ENCODE data around the gene PROSER1.

PROSER1 gene

DNA sequence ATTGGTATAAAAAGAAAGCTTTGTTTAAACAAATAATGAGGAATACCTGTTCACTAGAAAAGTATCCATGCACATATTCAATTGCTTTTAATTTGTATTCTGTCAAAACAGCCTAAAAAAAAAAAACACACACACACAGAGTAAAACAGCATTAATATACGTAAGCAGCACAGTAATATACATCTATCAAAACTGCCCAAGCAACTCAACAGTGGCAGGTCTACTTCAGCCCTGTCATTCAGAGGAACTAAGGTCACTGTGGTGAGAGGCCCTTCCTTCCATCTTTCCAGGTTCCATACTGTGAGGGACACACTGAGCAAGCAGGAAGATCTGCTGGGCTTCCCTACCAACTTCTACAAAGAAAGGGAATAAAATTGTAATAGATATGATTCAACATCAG is 3.8 kb downstream of the PROSER1 start:
- DNase-seq (ENCODE audit: low spot score): no peak
- no peak overlapping the region for H3K4me3 ChIP-seq
- no peak for TF ChIP-seq CTCF (IDR thresholded peaks at IDR 0.05)
- no peak overlapping the region for H3K27ac ChIP-seq

GRCh38 chr13:39032150-39032549 is 5.7 kb downstream of the PROSER1 start:
- Histone ChIP-seq H3K27ac (no peak overlapping the region), H3K4me3 (no peak overlapping the region)
- DNase-seq (ENCODE audit: low spot score): no peak
- no peak for TF ChIP-seq CTCF (IDR thresholded peaks at IDR 0.05)

DNA sequence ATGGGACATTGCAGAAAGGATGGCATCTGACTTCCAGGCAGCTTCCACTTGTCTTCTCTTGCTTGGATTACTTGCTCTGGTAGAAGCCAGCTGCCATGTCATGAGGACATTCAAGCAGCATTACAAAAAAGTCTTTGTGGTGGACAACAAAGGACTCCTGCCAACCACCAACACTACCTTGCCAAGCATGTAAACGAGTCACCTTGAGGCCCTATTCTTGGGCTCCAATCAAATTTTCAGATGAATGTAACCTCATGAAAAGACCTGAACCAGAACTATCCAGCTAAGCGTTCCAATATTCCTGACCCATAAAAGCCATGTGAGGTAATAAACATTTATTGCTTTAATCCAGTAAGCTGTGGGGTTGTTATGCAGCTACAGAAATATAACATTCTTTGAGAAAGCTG is 12.5 kb downstream of the PROSER1 start:
- no peak for TF ChIP-seq CTCF (IDR thresholded peaks at IDR 0.05)
- no peak overlapping the region for H3K27ac ChIP-seq
- no peak for DNase-seq (ENCODE audit: low spot score)
- no peak overlapping the region for H3K4me3 ChIP-seq

GRCh38 chr13:39023761-39024160 is 14.1 kb downstream of the PROSER1 start:
- Histone ChIP-seq H3K4me3 (no peak overlapping the region), H3K27ac (no peak overlapping the region)
- TF ChIP-seq CTCF (IDR thresholded peaks at IDR 0.05): no peak
- DNase-seq (ENCODE audit: low spot score): no peak

DNA sequence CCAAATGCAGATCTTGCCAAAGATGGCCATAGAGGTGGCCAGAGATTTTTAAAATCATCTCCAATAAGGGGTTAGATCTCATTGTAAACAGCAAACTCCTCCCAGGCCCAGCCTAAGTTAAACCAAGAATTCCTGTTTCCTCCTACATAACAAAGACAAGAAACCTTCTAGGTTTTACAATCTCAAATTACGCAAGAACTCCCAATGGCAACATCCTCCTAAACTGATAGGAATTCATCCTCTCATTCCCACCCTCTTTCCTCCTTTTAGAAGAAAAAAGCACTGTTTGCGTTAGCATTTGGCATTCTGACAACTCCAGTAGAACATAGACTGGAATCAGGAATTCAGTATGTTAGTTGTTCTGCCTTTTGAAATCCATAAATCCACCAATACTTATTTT is 14.6 kb downstream of the PROSER1 start:
- no peak for TF ChIP-seq CTCF (IDR thresholded peaks at IDR 0.05)
- Histone ChIP-seq H3K27ac (no peak overlapping the region), H3K4me3 (no peak overlapping the region)
- no peak for DNase-seq (ENCODE audit: low spot score)

DNA sequence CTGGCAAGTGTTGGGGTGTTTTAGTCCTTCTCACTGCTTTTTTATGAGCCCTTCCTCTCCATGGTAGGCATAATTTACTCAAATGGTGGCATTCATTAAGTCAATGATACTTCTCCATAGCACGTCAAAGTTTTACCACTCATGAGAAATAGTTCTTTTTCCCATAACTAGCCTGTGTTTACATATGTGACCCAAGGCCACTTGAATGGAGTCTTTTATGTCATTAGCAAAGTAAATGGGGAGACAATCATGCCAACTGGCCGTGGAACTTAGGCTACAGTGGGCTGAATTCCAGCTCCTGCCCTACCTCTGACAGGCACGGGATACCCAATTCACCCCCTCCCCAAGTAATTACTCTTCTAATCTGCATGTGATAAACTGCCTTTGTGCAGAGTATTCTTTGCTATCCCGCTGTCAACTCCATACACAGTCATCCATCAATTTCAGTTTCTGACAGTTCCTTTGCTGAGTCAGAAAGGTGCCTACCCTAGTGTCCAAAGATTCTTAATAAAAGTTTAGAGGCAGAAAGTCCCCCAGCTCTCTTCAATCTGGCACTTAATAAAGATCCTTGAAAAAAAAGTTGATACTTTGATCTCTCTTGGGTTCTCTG is 16.9 kb downstream of the PROSER1 start:
- TF ChIP-seq CTCF (IDR thresholded peaks at IDR 0.05): no peak
- Histone ChIP-seq H3K27ac (no peak overlapping the region), H3K4me3 (no peak overlapping the region)
- DNase-seq (ENCODE audit: low spot score): no peak

GRCh38 chr13:39016787-39017186 is 21.1 kb downstream of the PROSER1 start:
- no peak overlapping the region for H3K27ac ChIP-seq
- no peak for TF ChIP-seq CTCF (IDR thresholded peaks at IDR 0.05)
- no peak for DNase-seq (ENCODE audit: low spot score)
- no peak overlapping the region for H3K4me3 ChIP-seq

Data from coronary artery (tissue), 2 donors.